Measurements from ENCODE around the gene UBA7.

UBA7 gene

GRCh38 chr3:49756036-49756435, 57.7 kb downstream of the UBA7 start:
- no peak for DNase-seq (ENCODE audit: low spot score)
- TF ChIP-seq CTCF (IDR thresholded peaks at IDR 0.05), result no peak
- H3K4me3 ChIP-seq, result no peak overlapping the region
- no peak overlapping the region for H3K27ac ChIP-seq
